ENCODE measurements around the gene TRDN.
"Not testable (repeated sequence)": the region's sequence is repeated elsewhere in the genome, so short reads cannot be mapped to it uniquely, and the experiment has no call there.

TRDN gene

GRCh38 chr6:123233336-123233735, 403.4 kb downstream of the TRDN start:
- DNase-seq = no peak

DNA sequence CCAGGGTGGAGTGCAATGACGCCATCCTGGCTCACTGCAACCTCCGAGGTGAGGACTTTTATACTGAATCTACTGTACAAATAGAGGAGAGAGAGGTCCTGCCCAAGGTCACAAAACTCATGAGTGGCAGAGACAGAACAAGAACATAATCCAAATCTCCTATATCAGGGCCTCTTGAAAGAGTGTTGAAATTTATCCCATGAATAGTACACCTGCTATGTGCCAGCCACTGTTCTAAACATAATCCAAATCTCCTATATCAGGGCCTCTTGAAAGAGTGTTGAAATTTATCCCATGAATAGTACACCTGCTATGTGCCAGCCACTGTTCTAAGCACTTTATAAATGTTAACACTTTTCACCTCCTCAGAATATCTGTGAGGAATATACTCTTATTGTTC, 409.0 kb downstream of the TRDN start:
- DNase-seq = not testable (repeated sequence)

GRCh38 chr6:123226398-123226797, 410.4 kb downstream of the TRDN start:
- no peak for DNase-seq

GRCh38 chr6:123224077-123224476, 412.7 kb downstream of the TRDN start:
- no peak for DNase-seq

GRCh38 chr6:123223461-123223860, 413.3 kb downstream of the TRDN start:
- DNase-seq = no peak

GRCh38 chr6:123215211-123215610, 421.5 kb downstream of the TRDN start:
- DNase-seq = no peak

DNA sequence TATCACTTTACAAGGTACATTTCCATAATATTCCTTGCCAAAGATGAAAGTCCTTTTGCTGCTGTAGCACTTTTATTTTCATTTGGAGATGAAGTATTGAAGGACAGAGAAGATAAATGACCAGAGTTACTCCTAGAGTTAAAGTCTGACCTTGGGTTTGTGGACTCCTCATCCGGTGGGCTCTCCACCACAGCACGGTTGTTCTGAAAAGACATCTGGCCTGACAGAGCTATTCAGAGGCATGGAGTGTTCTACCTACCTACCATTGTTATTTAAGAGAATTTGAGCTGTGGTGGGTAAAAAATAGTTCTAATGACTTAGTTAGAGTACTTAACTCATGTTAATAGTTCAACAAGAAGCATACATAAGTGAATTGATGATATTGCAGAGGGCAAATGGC, 422.3 kb downstream of the TRDN start:
- no peak for DNase-seq

- DNase-seq = no peak
Measured at GRCh38 chr6:123213921-123214320, 422.8 kb downstream of the TRDN start.

GRCh38 chr6:123211777-123212545, 424.8 kb downstream of the TRDN start:
- no peak for DNase-seq

- no peak for DNase-seq
Measured at GRCh38 chr6:123210645-123211044, 426.1 kb downstream of the TRDN start.

DNA sequence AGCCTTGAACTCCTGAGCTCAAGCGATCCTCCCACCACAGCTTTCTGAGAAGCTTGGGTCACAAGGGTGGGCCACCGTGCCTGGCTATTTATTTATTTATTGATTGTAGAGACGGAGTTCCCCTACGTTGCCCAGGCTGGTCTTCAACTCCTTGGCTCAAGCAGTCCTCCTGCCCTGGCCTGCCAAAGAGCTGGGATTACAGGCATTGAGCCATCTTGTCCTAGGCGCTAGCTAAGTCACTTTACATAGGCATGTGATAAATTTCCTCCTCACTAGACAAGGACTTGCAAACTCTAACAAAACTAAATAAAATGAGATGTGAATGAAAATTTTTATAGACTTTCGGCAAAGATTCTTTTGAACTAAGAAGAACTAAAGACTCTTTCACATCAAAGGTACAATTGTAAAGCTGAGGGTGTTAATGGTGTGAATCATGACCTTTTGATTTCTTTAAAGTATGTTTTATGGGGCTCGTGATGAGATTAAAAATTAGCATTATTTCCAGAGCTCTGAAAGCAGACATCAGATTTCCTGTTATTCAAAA, 428.7 kb downstream of the TRDN start:
- DNase-seq = no peak

GRCh38 chr6:123203928-123204327, 432.8 kb downstream of the TRDN start:
- no peak for DNase-seq

GRCh38 chr6:123201869-123202372, 434.8 kb downstream of the TRDN start:
- no peak for DNase-seq

DNA sequence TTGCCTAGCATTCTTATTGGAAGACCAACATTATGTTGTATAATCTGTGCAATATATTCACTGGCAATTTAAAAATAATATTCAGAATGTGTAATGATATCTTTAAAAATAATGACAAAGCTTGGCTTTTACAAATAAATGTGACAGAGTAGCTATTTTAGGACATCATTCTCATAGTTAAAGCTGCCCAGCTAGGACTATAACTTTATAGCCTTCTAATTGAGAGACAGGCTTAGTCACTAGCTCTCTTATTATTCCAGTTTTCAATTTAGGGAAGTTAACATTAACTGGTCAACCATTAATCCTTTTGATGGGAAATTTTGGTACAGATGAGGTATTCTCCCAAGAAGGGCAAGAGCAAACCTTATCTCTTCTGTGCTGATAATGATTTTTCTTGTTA, 443.5 kb downstream of the TRDN start:
- no peak for DNase-seq

GRCh38 chr6:123189816-123190215, 446.9 kb downstream of the TRDN start:
- no peak for DNase-seq

GRCh38 chr6:123182998-123183397, 453.8 kb downstream of the TRDN start:
- no peak for DNase-seq

- no peak for DNase-seq
Measured at GRCh38 chr6:123176706-123177105, 460.0 kb downstream of the TRDN start.

DNA sequence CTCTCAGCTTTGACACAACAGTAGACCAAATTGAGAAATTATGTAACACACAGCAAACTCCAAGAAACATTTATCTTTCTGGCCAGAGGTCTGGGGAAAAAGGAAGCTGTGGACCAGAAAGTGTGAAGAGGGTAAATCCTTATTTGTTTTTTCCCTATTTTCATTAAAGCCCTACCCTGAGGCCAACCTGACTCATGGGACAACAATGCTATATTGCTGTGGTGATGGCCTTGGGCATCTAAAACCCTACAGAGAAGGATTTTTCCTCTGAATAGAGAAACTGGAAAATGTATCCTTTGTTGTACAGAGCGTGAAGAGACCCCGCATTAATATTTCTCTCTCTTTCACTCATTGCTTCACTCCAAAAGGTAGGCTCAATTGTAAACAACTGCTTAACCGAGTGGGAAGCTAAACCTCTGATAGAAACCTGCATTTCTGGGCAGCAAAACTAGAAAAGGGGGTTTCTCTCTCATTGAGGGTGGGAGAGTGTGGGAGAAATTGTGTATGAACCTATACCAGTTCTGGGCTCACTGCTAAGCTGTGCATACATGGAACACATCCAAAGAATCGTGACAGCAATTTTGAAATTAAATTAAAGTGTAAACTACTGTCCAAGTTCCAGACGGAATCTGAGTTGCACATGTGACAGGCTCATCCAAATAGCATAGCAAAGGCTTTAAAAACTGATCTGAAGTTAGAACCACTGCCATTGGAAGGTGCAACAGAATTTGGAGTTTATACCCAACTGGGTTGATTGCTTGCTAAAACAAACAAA, 465.2 kb downstream of the TRDN start:
- no peak for DNase-seq

DNA sequence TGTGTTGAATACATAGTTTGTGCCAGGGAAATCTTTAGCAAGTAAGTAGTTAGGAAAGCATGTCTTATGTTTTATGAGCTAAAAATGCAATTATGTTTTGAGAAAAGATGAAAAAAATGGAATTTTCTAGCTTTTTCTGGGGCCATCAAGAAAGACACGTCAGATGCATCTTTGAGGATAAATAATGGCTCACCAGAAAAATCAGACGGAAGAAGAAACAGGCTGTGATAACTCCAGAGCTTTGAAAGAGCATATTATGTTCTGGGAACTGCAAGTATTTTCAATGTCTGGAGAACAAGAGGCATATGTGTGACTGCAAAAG, 467.0 kb downstream of the TRDN start:
- no peak for DNase-seq

DNA sequence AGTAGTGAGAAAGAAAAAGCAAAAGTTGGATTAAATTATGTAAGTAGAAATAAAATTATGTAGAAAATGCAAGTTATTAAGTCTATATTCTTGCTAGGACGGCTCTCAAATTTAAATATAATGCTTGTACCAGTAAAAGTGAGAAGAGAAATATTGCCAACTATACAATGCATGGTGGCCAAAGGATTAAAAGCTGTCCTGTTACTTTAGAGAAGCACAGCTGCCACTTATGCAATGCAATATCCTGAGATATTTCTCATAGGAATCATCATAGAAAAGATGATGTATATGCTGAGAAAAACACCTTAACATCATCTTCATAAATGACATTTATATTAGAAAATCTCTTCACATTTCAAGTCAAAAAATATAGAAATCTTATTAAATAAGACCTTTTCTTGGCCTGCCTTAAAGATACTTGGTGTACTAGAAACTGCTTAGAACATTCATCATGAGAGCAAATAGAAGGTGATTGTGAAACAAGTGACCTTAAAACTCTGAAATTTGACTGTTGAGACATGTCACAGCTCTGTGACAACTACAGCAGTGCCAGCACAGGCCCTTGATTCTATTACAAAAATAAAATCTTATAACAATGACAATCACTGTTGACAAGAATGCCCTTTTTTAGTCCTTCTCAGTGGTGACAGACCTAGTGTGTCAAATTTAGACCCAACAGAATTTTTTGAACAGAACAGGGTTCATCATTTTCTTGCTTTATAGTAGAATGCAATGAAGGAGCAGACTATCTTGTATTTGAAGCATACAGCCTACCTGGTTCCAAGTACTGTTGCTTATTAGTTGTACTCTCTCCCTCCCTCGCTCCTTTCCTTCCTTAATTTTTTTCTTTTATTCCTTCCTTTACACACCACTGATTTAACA, 467.6 kb downstream of the TRDN start:
- DNase-seq = no peak

GRCh38 chr6:123168466-123168865, 468.3 kb downstream of the TRDN start:
- DNase-seq = no peak

All from activated CD8-positive, alpha-beta memory T cell treated with anti-CD3 and anti-CD28 coated beads for 24 hours (primary cell).